ENCODE measurements around the gene GLIPR2. TPM values are rescaled to one million over a fixed set of nuclear protein-coding genes. Genes with fewer than 3 reads are reported as not detected.
"Not testable (repeated sequence)": the region's sequence is repeated elsewhere in the genome, so short reads cannot be mapped to it uniquely, and the experiment has no call there.

GLIPR2 gene
- total RNA-seq, 1 donor from 2014 or later, result 75.1 TPM

DNA sequence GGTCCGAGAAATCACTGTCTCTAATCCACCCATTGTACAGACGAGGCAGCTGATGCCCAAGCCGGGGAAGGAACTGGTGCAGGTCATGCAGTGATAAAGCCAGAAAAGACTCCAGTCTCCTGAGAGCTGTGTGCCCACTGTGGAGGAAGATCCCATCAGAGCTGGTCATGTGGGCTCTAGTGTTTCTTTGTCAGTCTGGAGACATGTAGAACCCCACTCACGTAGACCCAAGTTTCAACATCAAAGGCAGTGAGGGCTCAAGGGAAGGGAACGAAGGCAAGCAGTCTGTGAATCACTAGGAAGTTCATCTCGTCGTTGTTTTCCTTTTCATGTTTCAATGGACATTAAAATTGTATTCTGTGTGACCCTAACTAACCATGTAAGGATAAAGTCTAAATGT is 14.6 kb upstream of the GLIPR2 start:
- no peak for DNase-seq (ENCODE audit: low spot score)

DNA sequence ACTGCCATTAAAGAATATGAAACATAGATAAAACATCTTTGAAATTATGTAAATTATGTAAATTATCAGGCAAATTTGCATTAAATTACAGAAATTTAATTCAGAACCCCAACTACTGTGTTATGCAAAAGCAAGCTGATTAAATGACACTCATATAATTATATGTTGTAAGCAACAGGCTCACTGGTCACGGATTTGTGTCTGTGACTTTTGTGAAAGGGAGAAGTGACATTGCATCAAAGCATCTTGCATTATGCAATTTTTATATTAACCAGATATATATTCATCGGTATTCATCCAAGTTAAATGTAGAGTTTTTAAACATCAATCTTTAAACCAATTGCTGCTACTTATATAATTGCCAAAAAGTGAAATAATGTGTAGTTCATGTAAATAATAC is 13.0 kb upstream of the GLIPR2 start:
- no peak for DNase-seq (ENCODE audit: low spot score)

DNA sequence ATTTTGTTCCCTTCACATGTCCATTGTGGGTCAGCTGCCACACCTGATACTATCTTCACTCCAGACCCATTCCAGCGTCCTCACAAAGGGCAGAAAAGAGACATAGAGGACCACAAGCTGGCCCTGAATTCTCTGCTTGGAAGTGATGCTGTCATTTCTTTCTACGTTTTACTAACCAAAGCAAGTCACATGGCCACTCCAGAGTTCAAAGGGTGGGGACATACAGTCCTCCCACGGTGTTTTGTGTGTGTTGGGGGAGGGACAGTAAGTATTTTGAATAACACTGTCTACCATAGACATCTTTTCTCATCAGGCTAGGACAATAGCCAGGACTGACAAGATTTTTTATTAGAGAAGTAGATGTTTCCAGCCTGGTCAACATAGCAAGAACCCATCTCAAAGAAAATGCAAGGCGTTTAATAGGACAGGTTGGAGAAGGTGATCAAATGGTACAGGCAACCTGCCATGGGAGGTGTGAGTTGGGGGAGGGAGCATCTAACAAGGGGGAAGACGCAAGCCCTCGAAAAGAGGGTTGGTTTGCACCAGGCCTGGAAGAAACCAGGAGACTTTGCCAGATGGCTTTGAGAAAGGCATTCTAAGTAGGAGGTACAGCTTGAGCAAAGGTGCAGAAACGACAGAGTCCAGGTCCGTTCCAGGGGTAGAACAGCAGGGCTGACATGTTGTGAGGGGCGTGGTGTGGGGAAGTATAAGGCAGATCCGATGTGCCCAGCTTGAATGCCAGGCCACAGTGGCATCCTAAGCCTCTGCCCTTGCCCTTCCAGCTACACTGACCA is 11.3 kb upstream of the GLIPR2 start:
- no peak for DNase-seq (ENCODE audit: low spot score)

DNA sequence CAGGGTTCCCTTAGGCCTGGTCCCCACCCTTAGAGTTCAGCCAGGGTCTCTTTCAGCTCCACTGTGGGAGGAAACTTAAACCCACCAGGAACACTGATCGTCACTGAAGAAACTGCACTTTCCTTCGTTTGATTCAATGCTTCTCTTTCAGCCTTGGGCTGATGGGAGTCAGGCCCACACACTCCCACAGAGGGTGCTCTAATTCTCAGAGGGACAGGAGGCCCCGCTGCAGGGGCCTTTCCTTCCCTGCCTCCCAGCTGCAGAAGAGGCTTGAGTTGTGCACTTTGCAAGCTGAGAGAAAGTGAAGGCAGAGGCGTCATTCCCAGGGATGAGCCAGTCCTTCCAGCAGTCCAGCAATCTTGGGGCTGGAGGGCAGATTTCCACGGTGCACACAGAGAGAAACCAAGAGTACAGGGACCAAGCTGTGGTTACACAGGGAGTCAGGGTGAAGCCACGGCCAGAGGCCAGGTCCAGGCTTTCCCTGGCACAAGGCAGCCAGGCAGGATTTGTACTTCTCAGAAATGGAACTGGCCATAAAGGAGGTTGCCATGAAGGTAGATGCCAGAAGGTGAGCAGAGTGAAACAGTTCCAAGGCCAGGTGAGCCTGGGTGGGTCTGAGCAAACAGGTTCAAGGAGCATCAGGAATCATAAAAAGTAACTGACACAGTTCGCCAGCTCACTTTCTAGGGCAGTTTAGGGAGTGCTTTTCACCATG is 10.4 kb upstream of the GLIPR2 start:
- no peak for DNase-seq (ENCODE audit: low spot score)

DNA sequence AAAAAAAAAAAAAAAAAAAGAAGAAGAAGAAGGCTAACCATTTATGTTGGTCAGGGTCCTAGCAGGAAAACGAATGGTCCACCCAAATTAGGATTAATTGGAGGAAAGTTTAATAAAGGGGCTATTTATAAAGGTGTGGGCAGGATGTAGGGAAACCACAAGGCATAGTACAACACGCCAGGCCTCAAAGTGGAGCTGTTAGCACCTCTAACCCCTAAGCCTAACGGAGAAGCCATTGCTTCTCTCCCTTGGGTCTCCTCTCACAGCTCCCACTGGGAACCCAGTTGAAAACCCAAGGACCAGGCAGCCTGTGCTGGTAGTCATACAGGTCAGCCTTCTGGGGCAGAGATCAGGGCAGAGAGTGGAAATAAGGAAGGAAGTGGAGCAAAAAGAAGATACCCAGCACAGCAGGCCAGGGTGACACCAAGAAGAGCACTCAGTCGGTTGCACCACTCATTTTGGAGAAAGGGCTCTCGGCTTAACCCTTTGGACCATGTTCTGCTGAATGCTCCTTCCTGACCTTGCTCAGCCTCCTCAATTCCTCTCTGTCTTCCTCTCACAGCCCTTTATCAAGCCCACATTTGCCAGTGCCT is 8.8 kb upstream of the GLIPR2 start:
- no peak for DNase-seq (ENCODE audit: low spot score)

DNA sequence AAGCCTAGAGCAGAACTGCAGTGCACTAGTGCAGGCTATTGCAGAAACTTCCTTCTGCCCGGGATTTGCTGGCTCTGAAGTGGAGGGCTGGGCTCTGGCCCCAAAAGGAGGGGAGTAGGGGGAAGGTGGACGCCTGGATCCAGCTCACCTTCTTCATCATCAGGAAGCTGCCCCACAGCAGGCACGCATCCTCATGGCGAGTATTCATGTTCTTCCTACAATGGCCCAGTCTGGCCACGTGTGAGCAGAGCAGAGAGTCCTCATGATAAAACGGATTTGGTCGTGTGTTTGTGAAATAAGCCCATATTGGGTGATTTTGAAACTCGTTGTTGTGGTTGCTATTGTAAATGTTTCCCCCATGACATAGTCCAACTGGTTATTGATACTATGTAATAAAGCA is 8.2 kb upstream of the GLIPR2 start:
- no peak for DNase-seq (ENCODE audit: low spot score)

DNA sequence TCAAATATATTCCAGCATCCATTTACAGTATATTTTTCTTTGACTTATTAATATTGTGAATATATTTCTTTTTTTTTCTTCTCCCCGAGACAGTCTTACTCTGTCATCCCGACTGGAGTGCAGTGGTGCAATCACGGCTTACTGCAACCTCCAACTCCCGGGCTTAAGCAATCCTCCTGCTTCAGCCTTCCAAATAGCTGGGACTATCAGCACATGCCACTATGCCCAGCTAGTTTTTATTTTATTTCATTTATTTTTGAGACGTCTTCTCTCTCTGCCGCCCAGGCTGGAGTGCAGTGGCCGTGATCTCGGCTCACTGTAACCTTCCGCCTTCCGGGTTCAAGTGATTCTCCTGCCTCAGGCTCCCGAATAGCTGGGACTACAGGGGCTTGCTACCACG is 7.4 kb upstream of the GLIPR2 start:
- no peak for DNase-seq (ENCODE audit: low spot score)

DNA sequence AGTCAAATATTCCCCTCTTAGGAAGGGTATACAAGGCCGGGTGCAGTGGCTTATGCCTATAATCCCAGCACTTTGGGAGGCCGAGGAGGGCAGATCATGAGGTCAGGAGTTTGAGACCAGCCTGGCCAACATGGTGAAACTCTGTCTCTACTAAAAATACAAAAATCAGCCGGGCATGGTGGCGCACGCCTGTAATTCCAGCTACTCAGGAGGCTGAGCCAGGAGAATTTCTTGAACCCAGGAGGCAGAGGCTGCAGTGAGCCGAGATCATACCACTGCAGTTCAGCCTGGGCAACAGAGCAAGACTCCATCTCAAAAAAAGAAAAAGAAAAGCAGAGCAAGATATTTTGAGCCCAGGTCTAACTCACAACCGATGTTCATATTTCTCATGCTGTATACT is 4.9 kb upstream of the GLIPR2 start:
- not testable (repeated sequence) for DNase-seq (ENCODE audit: low spot score)

DNA sequence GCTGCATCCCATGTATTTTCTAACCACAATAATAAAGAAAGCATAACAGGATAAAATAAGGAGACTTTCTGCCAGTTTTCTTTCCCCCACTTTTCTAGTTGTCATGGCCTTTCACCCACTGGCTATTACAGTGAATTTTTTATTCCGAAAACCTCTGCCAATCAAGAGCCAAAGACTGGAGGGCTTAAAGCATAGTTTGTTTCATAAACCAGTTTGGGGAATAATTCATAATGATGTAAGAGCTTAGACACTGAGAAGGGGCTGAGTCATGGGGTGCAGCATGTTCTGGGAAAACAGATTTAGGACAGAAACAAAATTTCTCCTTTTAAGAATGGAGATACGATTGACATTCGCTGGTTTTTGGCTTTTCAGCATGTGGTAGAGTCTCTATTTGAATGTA is 4.4 kb upstream of the GLIPR2 start:
- no peak for DNase-seq (ENCODE audit: low spot score)

DNA sequence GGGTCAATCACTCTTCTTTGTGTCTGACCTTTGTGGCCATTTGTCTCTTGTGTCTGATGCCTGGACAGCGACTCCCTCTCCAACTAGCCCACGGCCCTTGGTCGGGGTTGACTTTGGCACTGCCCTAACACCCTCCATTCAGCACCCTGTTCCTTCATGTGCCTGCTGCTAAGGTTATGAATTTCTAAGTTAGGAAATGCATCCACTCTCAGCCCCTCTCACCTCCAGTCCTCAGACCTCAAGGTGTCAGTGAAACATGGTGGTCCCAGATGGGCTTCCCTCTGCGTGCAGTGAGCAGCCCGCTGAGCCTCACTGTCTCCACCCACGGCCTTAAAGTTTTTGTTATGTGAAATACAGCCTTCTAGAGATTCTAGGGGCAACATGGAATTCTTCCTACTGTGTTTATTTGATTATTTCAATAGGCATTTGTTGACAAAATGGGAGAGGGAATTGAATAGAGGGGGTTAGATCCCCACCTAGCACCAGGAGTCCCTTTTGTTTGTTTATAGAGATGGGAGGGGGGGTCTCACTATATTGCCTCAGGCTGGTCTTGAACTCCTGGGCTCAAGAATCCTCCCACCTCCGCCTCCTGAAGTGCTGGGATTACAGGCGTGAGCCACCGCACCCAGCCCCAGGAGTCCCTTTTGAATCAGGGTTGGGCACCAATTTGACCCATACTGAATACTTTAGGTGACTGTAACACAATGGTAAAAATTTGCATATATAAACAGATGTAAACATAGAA is 1.6 kb upstream of the GLIPR2 start:
- no peak for DNase-seq (ENCODE audit: low spot score)

DNA sequence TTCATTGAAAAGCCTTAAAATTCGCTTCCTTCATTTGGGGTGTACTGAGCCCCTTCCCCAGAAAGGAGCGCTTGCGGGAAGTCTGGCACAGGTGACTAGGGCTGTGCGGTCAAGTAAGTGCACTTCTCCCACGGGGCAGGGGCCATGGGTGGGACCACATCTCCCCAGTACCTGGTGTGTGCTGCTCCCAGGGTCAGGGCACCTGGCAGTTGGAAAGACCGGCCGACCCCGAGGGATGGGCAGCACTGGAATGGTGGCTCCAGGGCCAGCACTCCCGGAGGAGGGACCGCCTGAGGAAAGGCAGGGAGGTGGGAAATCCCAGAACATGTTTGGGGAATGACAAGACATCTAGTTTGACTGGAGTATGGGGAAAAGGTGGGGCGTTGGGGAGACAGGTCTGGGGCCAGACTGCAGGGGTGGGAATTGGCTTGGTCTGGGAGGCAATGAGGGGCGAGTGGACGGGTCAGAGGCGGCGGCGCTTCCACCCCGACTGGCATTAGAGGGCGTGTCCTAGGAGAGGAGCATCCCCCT is 727 bp upstream of the GLIPR2 start:
- no peak for DNase-seq (ENCODE audit: low spot score)

DNA sequence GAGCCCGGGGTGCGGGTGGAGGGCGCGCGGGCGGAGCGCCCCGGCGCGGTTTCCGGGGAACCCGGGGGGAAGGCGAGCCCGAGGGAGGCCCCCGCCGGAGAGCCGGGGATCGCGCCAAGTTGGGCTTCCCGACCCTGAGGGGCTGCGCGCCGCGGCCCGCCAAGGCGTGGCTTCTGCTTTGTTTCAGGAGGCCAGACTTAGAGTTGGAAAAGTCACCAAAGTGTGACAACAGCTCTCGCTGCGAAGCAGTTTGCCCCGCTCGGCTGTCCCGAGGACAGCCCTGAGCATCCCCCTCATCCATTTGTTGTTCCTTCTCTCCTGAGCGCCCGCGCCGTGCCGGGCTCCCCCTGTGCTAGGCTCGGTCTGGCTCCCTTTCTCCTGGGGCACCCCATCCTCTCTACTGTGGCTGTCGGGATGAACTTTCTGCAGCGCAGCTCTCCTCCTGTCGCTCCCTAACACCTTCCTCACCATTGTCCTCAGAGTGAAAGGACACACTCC is 410 bp downstream of the GLIPR2 start:
- DNase-seq (ENCODE audit: low spot score), result no peak

DNA sequence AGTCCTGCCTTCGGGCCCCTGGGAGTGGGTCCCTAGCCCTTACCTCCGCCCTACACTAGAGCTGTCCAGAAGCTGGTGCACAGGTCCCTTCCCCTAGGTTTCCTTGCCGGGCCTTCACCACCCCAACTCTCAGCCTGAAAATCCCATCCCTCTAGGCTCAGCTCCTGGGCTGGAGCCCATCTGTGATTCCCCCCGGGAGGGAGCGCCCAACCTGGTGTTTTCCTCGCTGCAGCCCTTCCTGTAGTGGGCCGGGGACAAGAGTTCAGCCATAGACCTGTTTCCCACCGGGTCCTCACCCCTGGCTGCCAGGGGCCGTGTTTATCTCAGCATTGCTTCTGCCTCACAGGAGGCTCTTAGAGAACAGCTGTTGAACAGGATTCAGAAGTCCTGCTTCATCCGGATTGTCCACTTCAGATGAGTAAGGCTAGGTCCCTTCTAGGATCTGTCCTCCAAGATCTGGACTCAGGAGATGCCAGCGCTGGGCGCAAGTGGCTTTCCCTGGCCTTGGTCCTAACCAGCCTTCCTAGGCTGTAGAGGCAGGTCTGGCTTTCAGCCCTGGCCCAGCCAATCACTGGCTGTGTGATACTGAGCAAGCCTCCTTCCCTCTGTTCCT is 965 bp downstream of the GLIPR2 start:
- DNase-seq (ENCODE audit: low spot score), result peak; percentile 40

DNA sequence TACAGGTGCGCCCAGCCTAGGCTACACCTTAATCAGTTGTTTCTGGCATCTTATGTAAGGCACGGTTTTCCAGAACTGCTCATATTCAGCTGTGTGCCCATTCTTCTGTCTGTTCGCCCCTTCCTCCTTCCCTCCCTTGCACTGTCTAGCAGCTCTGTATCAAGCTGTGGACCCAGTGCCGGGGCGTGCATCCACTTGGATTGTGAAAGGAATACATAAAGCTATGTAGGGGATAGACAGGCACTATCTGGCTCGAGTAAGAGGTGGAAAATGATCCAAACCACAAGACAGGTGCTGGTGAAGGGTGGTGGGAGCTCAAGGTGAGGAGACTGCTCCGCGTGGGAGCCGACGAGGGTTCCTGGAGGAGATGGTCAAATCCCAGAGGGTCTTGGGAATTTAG is 2.0 kb downstream of the GLIPR2 start:
- no peak for DNase-seq (ENCODE audit: low spot score)

DNA sequence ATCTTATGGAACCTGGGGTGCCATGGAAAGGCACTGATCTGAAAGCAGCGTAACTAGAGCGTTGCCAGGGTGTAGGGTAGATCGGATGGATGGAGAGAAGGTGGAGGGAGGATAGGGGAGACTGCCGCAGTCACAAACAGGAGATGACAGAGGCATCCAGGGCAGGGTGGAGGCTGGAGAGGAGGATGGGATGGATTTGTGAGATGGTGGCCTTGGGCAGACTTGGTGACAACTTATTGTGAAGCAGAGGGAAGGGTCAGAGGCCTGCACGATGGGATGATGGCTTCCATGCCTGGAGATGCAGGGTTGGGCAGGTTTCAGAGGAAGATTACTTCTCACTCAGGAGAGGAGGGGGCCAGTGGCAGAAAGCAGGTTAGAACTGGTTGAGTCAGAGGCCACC is 2.4 kb downstream of the GLIPR2 start:
- no peak for DNase-seq (ENCODE audit: low spot score)

DNA sequence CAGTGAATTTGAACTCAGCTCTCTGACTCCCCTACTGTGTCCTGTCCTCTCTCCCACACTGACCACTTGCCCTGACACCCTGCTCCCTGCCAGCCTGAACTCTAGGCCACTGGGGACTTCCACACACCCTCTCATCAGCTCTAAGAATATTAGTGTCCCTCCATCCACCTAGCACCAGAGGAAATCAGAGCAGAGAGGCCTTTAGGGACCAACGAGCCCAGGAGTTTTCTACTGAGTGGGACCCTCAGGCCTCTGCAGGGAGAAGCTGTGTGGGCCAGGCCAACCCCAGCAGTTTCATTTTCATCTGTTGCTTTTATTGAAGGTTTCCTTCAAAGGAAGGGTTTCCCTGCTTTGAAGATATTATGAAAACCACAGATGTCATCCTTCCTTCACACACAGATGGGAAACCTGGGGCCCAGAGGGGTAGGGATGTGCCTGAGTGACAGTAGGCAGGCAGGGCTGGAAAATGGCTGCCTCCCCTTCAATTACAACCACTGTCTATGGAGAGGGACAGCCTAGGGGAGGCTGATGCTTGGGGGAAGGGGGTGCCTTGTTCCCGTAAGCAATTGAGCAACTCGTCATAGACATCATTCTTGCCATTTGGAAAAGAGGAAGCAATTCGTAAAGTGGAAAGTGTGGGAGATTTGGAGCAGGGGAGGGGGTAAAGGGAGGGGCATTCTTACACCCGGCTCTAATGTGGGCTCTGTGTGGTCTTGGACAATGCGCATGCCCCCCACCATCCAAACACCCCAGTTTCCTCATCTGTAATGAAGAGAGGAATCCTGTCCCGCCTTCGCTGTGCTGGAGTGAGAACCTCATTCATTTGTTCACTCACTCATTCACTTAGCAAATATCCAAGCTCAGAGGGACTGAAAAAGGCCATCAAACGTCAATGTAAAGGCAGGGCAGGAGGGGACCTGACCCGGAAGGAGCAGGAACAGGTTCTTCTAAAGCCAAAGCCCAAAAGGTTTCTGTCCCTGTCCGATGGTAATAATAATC is 3.9 kb downstream of the GLIPR2 start:
- no peak for DNase-seq (ENCODE audit: low spot score)

DNA sequence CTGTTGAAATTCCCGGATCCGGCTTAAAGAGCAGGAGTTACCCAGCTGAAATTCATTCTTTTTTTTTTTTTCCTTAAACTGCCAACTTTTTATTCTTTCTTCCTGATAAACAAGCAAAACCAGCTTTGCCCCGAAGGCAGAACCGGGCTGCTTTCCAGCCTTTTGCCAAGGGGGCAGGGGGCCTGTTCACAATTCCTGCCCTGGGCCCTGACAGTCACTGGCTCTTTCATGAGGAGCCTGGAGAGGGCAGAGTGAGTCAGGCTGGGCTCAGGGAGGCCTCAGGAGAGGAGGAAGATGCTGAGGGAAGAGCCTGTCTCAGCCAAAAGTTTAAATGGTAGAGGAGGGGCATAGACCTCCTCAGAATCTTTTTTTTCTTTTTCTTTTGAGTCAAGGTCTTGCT is 4.8 kb downstream of the GLIPR2 start:
- DNase-seq (ENCODE audit: low spot score), result peak; percentile 79

DNA sequence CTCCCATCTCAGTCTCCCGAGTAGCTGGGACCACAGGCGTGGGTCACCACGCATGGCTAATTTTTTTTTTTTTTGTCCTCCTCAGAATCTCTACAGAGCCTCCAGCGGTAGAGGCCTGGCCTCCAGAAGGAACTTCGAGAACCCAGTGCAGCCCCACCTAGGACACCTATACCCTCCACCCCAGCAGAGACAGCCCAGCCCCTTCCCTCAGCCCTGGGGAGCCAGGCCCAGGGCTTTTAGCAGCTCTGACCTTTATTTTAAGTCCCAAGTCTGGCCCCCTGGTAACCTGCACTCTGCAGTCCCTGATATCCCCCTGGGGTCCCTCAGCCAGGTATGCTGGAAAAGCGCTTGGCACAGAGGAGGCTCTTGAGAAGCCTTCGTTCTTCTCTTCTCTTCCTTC is 5.2 kb downstream of the GLIPR2 start:
- DNase-seq (ENCODE audit: low spot score), result no peak

DNA sequence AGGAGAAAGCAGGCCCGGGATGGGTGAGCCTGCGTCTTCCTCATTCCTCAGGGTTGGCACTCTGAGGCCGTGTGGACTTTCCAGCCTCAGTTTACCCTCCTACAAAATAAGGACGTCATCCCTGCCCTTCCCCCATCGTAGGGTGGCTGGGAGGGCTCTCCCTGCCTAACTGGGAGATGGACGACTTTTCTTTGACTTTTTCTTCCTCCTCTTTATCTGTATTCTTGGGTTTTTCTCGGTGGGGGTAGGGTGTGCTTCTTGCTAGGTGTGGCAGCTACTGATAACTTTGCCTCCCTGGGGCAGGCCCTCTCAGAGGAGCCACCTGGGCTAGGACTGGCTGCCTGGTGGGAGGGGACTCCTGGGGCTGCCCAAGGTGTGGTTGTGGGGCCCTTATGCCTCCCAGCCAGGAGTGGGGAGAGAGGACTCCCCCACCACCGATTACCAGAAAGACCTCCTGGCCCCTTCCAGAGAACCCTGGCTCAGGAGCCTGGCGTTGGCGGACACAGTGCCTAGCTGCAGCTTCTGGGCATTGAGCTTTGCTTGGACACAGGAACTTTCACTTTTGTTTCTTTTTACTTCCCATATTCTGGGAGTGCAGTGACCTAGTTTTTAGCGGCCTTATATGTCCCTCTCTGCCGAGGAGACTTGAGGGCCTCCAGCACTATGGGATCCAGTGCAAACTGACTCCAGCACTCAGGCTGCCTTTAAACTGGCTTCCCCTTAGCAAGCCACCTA is 6.1 kb downstream of the GLIPR2 start:
- peak; percentile 61 for DNase-seq (ENCODE audit: low spot score)

Measured in umbilical cord (tissue), 2 donors.